Measurements from ENCODE around the gene ZIM2.

DNA sequence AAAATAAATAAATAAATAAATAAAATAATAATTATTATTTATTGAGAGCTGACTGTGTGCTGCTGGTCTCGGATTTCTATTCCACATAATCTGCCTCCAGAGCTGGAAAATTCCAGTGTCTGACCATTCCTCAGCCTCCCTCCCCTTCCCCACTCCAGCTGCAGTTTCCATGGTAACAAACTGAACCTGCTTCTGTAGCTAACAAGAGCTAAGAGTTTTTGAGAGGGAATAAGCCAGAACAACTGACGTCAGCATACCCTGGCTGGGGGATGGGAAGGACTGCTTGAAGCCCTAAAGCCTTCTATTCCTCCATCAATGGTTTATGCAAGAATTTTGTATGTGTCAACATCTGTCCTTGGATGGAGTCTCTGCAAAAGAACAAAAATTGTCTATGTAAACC lies 26.0 kb upstream of the ZIM2 start:
- no peak for TF ChIP-seq SALL2 (tag by site-specific recombination; IDR thresholded peaks at IDR 0.05; ENCODE audit: borderline replicate concordance)
- TF ChIP-seq, protein P1, sequence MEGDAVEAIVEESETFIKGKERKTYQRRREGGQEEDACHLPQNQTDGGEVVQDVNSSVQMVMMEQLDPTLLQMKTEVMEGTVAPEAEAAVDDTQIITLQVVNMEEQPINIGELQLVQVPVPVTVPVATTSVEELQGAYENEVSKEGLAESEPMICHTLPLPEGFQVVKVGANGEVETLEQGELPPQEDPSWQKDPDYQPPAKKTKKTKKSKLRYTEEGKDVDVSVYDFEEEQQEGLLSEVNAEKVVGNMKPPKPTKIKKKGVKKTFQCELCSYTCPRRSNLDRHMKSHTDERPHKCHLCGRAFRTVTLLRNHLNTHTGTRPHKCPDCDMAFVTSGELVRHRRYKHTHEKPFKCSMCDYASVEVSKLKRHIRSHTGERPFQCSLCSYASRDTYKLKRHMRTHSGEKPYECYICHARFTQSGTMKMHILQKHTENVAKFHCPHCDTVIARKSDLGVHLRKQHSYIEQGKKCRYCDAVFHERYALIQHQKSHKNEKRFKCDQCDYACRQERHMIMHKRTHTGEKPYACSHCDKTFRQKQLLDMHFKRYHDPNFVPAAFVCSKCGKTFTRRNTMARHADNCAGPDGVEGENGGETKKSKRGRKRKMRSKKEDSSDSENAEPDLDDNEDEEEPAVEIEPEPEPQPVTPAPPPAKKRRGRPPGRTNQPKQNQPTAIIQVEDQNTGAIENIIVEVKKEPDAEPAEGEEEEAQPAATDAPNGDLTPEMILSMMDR (tag by site-specific recombination; IDR thresholded peaks at IDR 0.05), result no peak
- TF ChIP-seq, protein P2, sequence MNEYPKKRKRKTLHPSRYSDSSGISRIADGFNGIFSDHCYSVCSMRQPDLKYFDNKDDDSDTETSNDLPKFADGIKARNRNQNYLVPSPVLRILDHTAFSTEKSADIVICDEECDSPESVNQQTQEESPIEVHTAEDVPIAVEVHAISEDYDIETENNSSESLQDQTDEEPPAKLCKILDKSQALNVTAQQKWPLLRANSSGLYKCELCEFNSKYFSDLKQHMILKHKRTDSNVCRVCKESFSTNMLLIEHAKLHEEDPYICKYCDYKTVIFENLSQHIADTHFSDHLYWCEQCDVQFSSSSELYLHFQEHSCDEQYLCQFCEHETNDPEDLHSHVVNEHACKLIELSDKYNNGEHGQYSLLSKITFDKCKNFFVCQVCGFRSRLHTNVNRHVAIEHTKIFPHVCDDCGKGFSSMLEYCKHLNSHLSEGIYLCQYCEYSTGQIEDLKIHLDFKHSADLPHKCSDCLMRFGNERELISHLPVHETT (tag by site-specific recombination; IDR thresholded peaks at IDR 0.05), result no peak
- TF ChIP-seq MYNN (tag by site-specific recombination; IDR thresholded peaks at IDR 0.05; ENCODE audit: borderline replicate concordance), result no peak
- TF ChIP-seq, protein P3, sequence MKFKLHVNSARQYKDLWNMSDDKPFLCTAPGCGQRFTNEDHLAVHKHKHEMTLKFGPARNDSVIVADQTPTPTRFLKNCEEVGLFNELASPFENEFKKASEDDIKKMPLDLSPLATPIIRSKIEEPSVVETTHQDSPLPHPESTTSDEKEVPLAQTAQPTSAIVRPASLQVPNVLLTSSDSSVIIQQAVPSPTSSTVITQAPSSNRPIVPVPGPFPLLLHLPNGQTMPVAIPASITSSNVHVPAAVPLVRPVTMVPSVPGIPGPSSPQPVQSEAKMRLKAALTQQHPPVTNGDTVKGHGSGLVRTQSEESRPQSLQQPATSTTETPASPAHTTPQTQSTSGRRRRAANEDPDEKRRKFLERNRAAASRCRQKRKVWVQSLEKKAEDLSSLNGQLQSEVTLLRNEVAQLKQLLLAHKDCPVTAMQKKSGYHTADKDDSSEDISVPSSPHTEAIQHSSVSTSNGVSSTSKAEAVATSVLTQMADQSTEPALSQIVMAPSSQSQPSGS (tag by site-specific recombination; IDR thresholded peaks at IDR 0.05; ENCODE audit: low read depth), result no peak
